Omental fat pad (tissue), 4 donors: Measurements from ENCODE around the gene SLC1A4. TPM values are rescaled to one million over a fixed set of nuclear protein-coding genes. Genes with fewer than 3 reads are reported as not detected.

Source experiments
- ATAC-seq: fragments of 150-250 bp; one replicate; pipeline ENCODE4 v1.9.1; 2016; ENCODE audit warnings: mild to moderate bottlenecking, moderate library complexity; ENCODE audit not compliant: low FRiP score
- DNase-seq: peaks from one replicate; pipeline ENCODE4 v3.0.0-alpha.2; 2019; ENCODE audit warnings: low spot score
- CTCF ChIP-seq, 3 donors: fragments of 450-650 bp; IDR thresholded peaks; one replicate each; pipeline ENCODE4 v1.5.1; 2016 to 2017; ENCODE audit warnings: antibody characterized with exemption in 3 of 3, mild to moderate bottlenecking in 3 of 3, moderate library complexity in 2 of 3
- total RNA-seq, 4 donors: library from RNA; depleted of rRNA; stranded (reverse); fragments of >200 nt; gene quantifications; one replicate each; pipeline ENCODE4 v1.1.0, GENCODE V29; 2016

Gene SLC1A4
- total RNA-seq, 4 donors from 2014 or later: 6.5 to 14.4 (median 7.0) TPM

GRCh38 chr2:64982932-64983331 lies 6.3 kb upstream of the SLC1A4 start:
- ATAC-seq (no peak), DNase-seq (no peak)
- TF ChIP-seq CTCF (IDR thresholded peaks at IDR 0.05): no peak

- no peak for TF ChIP-seq CTCF (IDR thresholded peaks at IDR 0.05)
- DNase-seq (no peak), ATAC-seq (no peak)
Observed at GRCh38 chr2:64985447-64985846, 3.8 kb upstream of the SLC1A4 start.

- no peak for TF ChIP-seq CTCF (IDR thresholded peaks at IDR 0.05)
- DNase-seq: no peak
- no peak for ATAC-seq
Observed at GRCh38 chr2:64987001-64987955, 1.9 kb upstream of the SLC1A4 start.

- no peak for TF ChIP-seq CTCF (IDR thresholded peaks at IDR 0.05)
- no peak for ATAC-seq
Observed at GRCh38 chr2:64987956-64988419, 1.2 kb upstream of the SLC1A4 start.

GRCh38 chr2:64988420-64989125 lies 626 bp upstream of the SLC1A4 start:
- DNase-seq: no peak
- ATAC-seq: peak; percentile 83
- peak in 1 of 3 donors; percentile 10 for TF ChIP-seq CTCF (IDR thresholded peaks at IDR 0.05)

More at GRCh38 chr2:64987956-64988419, 1.2 kb upstream of the SLC1A4 start:
- no peak for DNase-seq

- no peak for TF ChIP-seq CTCF (IDR thresholded peaks at IDR 0.05)
- ATAC-seq: no peak
- no peak for DNase-seq
Observed at GRCh38 chr2:64989982-64990614, 899 bp downstream of the SLC1A4 start.
